Erythroblast (primary cell): ENCODE data around the gene BARD1.

Experiments used
- GATA1 ChIP-seq: IDR thresholded peaks from 2 replicates; pipeline ENCODE4 v1.6.1; 2011; ENCODE audit warnings: low read depth, mild to moderate bottlenecking, control low read depth, low read length, moderate library complexity
- POLR2A ChIP-seq: IDR thresholded peaks from 2 replicates; pipeline ENCODE4 v1.6.1; 2011; ENCODE audit warnings: mild to moderate bottlenecking, low read length

DNA sequence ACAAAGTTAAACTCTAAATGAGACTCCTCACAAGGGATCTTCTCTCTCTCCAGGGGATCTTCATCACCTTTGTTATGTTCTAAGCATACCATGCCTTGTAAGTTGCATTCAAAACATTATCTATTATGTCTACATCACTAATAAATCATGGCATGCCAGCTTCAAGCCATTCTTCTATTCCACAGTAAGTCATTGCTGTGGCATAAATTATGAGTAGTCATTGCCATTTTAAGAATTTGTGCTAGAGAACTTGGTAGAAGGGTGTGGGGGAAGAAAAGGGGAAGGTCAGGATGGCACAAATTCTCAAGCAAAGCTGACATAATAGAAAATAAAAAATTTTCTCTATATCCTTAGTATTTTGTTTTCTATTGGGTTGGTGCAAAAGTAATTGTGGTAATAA is 33.5 kb downstream of the BARD1 start:
- TF ChIP-seq POLR2A (no peak), GATA1 (no peak)
